B cell (primary cell): ENCODE results near the gene PRSS33. TPM values are rescaled to one million over a fixed set of nuclear protein-coding genes. Genes with fewer than 3 reads are reported as not detected.

Experiments
- ATAC-seq: fragments of 200-7000 bp; cut with Tn5 transposase; one replicate; pipeline ENCODE4 v1.10.0; 2021; ENCODE audit warnings: low read depth, mild to moderate bottlenecking, moderate number of reproducible peaks, moderate library complexity
- CTCF ChIA-PET: fragments of 350-600 bp; sonication (Branson Sonifier 250); formaldehyde crosslinking; loops from one replicate; lab custom pipeline; 2021; ENCODE audit warnings: antibody characterized with exemption, inconsistent platforms; lab: Charles Lee
- POLR2A ChIA-PET: fragments of 350-600 bp; sonication (Branson Sonifier 250); formaldehyde crosslinking; loops from one replicate; lab custom pipeline; 2021; ENCODE audit warnings: antibody characterized with exemption; lab: Charles Lee
- DNase-seq: peaks from one replicate; pipeline ENCODE4 v3.0.0; 2013
- H2AFZ ChIP-seq: 2 replicates; pipeline ENCODE4 v1.6.1; 2012; ENCODE audit warnings: mild to moderate bottlenecking, low read depth, low read length; ENCODE audit not compliant: insufficient read depth, poor library complexity, severe bottlenecking
- H3K27ac ChIP-seq, 2 donors: 1 replicate in 1 of 2; 2 replicates in 1 of 2; pipeline ENCODE4 v1.5.1; 2012 to 2013; ENCODE audit warnings: low read length in 2 of 2, mild to moderate bottlenecking in 2 of 2, moderate library complexity in 1 of 2
- H3K27me3 ChIP-seq, 4 experiments: fragments of 200-600 bp in 1 of 4; sonication (generic) in 1 of 4; replicated peaks in 1 of 4; 1 replicate in 2 of 4; 2 replicates in 2 of 4; pipeline versions ENCODE4 v1.6.1 to v1.7.0; 2013 to 2016; ENCODE audit warnings: low read length in 3 of 4, mild to moderate bottlenecking in 2 of 4, mixed read lengths in 1 of 4, moderate library complexity in 1 of 4; ENCODE audit not compliant: insufficient read depth in 4 of 4, control insufficient read depth in 3 of 4; ENCODE audit errors: control extremely low read depth in 1 of 4
- H3K36me3 ChIP-seq, 2 experiments: replicated peaks in 1 of 2; 1 replicate in 1 of 2; 2 replicates in 1 of 2; pipeline versions ENCODE4 v1.6.1 to v1.7.1; 2013; ENCODE audit warnings: low read length in 1 of 2; ENCODE audit not compliant: insufficient read depth in 2 of 2, control insufficient read depth in 1 of 2; ENCODE audit errors: control extremely low read depth in 1 of 2, extremely low read depth in 1 of 2
- H3K4me1 ChIP-seq, 2 donors: fragments of 200-600 bp in 1 of 2; sonication (generic) in 1 of 2; 1 replicate in 1 of 2; 2 replicates in 1 of 2; pipeline versions ENCODE4 v1.5.1 to v1.6.1; 2013 to 2017; ENCODE audit warnings: low read length in 2 of 2; ENCODE audit not compliant: control insufficient read depth in 2 of 2, insufficient read depth in 2 of 2
- H3K4me2 ChIP-seq: replicated peaks from 2 replicates; pipeline ENCODE3; 2012; ENCODE audit warnings: mild to moderate bottlenecking, low read depth, low read length; ENCODE audit not compliant: poor library complexity, severe bottlenecking
- H3K4me3 ChIP-seq, 5 experiments: fragments of 200-600 bp in 1 of 5; sonication (generic) in 1 of 5; 1 replicate in 3 of 5; 2 replicates in 2 of 5; pipeline versions ENCODE4 v1.5.1 to v1.7.0; 2011 to 2016; ENCODE audit warnings: low read length in 4 of 5, mild to moderate bottlenecking in 4 of 5, low read depth in 2 of 5, control low read depth in 1 of 5, moderate library complexity in 1 of 5; ENCODE audit not compliant: insufficient read depth in 1 of 5; ENCODE audit errors: control extremely low read depth in 1 of 5, extremely low read depth in 1 of 5
- H3K79me2 ChIP-seq: fragments of 200-600 bp; sonication (generic); one replicate; pipeline ENCODE4 v1.6.0; 2016; ENCODE audit warnings: low read length; ENCODE audit not compliant: control insufficient read depth, insufficient read depth
- H3K9ac ChIP-seq: fragments of 200-600 bp; sonication (generic); 2 replicates; pipeline ENCODE4 v1.6.1; 2017; ENCODE audit warnings: mild to moderate bottlenecking, low read length, moderate library complexity
- H3K9me3 ChIP-seq, 3 donors: one replicate each; pipeline versions ENCODE4 v1.6.1 to v1.7.1; 2013; ENCODE audit warnings: low read length in 2 of 3; ENCODE audit not compliant: control insufficient read depth in 2 of 3, insufficient read depth in 1 of 3; ENCODE audit errors: control extremely low read depth in 1 of 3
- H4K20me1 ChIP-seq: 2 replicates; pipeline ENCODE4 v1.6.0; 2012; ENCODE audit warnings: mild to moderate bottlenecking, low read length; ENCODE audit not compliant: insufficient read depth, control insufficient read depth, poor library complexity, severe bottlenecking
- H3K27ac Mint-ChIP-seq: one replicate; pipeline ENCODE4 v1.8.0; 2021; ENCODE audit warnings: mixed read lengths
- H3K27me3 Mint-ChIP-seq: one replicate; pipeline ENCODE4 v1.8.0; 2021; ENCODE audit warnings: mixed read lengths
- H3K4me1 Mint-ChIP-seq: one replicate; pipeline ENCODE4 v1.8.0; 2021; ENCODE audit warnings: mixed read lengths
- H3K4me3 Mint-ChIP-seq: one replicate; pipeline ENCODE4 v1.8.0; 2021; ENCODE audit warnings: mixed read lengths
- H3K9me3 Mint-ChIP-seq: one replicate; pipeline ENCODE4 v1.8.0; 2022; ENCODE audit warnings: mixed read lengths; ENCODE audit not compliant: insufficient read depth
- EZH2 ChIP-seq: IDR thresholded peaks from 2 replicates; pipeline ENCODE4 v1.6.1; 2012; ENCODE audit warnings: borderline replicate concordance, low read depth, mild to moderate bottlenecking, moderate library complexity, low read length; ENCODE audit not compliant: insufficient read depth, poor library complexity, severe bottlenecking
- WGBS: methylation state at CpG from one replicate; pipeline ENCODE4 v1.1.5; 2013; ENCODE audit warnings: missing lambda C conversion rate; ENCODE audit not compliant: insufficient coverage; 5-methylcytosine and 5-hydroxymethylcytosine counted together
- intact Hi-C: fragments of 100-400 bp; cut with micrococcal nuclease; formaldehyde crosslinking; loops from one replicate; pipeline ENCODE4 v1.10.0; 2022
- polyA plus RNA-seq: library from polyadenylated mRNA; depleted of rRNA; stranded (reverse); fragments of >200 nt; gene quantifications from 2 replicates; pipeline ENCODE4 v1.2.3, GENCODE V29; 2012
- total RNA-seq, 2 donors: library from RNA; stranded (reverse); fragments of 120-200 nt in 1 of 2; gene quantifications; 1 replicate in 1 of 2; 2 replicates in 1 of 2; pipeline versions ENCODE4 v1.2.3 to v1.2.4, GENCODE V29; 2013 to 2022
- TF ChIP-seq, protein P1 (sequence below): fragments of 200-600 bp; IDR thresholded peaks from one replicate; pipeline ENCODE4 v1.8.0; 2022; ENCODE audit warnings: antibody characterized with exemption, mild to moderate bottlenecking

The PRSS33 gene
- total and polyA plus RNA-seq, 2 donors (not counting 1 experiment from before 2014, with no cell fraction given) = not detected

DNA sequence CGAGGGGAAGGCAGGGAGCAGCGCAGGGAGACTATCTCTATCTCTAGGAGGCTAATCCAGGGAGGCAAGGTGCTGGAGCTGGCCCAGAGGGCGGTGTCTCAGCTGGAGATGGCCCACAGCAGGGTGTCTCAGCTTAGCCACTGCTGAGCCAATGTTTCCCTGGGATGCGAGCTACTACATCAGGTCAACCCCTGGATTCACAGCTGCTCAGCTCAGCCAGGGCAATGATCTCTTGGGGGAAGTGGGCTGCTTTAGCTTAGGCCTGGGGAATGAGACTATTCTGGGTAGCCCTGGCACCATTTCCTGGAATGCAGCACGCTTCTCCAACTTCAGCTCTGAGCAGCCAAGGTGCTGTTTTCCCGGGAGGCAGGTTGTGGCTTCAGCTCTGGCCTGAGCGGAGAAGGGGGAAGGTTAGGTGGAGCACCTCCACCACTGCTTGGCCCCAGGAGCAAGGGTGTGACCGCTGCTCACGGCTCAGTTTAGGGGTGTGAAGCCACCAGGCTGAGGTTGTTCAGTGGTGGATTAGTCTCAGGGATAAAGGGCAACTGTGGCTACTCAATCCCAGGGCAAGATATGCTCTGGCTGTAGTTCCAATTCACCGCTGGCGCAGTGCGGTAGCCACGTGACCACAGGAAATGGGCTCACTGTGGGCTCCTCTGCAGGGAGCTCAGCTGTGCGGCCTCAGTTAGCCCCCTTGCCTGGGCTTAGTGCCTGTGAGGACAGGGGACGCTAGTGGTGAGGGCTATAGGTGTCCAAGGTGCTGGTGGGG is 24.5 kb upstream of the PRSS33 start:
- no peaks in the 10 kb centered on the region for H3K36me3 ChIP-seq
- H3K27me3 Mint-ChIP-seq = peaks cover 37% of the 10 kb centered on the region
- peaks cover 5% of the 10 kb centered on the region for H3K9me3 Mint-ChIP-seq
- H3K79me2 ChIP-seq = no peaks in the 10 kb centered on the region
- H3K27me3 ChIP-seq = peaks cover 0 to 12% (median 2%) of the 10 kb centered on the region in 4 experiments
- H2AFZ ChIP-seq = no peak overlapping the region
- 78% methylated on average over 14 of the region's 15 CpGs for WGBS
- no peaks in the 10 kb centered on the region for H3K4me1 Mint-ChIP-seq
- DNase-seq (no peak), ATAC-seq (no peak)
- TF ChIP-seq EZH2 = no peak
- TF ChIP-seq, protein P1, sequence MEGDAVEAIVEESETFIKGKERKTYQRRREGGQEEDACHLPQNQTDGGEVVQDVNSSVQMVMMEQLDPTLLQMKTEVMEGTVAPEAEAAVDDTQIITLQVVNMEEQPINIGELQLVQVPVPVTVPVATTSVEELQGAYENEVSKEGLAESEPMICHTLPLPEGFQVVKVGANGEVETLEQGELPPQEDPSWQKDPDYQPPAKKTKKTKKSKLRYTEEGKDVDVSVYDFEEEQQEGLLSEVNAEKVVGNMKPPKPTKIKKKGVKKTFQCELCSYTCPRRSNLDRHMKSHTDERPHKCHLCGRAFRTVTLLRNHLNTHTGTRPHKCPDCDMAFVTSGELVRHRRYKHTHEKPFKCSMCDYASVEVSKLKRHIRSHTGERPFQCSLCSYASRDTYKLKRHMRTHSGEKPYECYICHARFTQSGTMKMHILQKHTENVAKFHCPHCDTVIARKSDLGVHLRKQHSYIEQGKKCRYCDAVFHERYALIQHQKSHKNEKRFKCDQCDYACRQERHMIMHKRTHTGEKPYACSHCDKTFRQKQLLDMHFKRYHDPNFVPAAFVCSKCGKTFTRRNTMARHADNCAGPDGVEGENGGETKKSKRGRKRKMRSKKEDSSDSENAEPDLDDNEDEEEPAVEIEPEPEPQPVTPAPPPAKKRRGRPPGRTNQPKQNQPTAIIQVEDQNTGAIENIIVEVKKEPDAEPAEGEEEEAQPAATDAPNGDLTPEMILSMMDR = no peak
- POLR2A ChIA-PET = no interaction called here
- H3K4me2 ChIP-seq = no peak overlapping the region
- no peak overlapping the region for H3K27ac ChIP-seq
- CTCF ChIA-PET = interaction anchor here (1.5 kb wide), 1 partner anchor 12 kb away, joined by 3 read pairs; no protein-coding TSS in a partner anchor
- no peaks in the 10 kb centered on the region for H3K9me3 ChIP-seq
- no peak overlapping the region for H3K27ac Mint-ChIP-seq
- H3K4me1 ChIP-seq = no peaks in the 10 kb centered on the region
- H3K4me3 Mint-ChIP-seq = no peak overlapping the region
- H3K4me3 ChIP-seq = no peak overlapping the region
- no peaks in the 10 kb centered on the region for H4K20me1 ChIP-seq
- intact Hi-C loops = no loop called here
- H3K9ac ChIP-seq = no peak overlapping the region

DNA sequence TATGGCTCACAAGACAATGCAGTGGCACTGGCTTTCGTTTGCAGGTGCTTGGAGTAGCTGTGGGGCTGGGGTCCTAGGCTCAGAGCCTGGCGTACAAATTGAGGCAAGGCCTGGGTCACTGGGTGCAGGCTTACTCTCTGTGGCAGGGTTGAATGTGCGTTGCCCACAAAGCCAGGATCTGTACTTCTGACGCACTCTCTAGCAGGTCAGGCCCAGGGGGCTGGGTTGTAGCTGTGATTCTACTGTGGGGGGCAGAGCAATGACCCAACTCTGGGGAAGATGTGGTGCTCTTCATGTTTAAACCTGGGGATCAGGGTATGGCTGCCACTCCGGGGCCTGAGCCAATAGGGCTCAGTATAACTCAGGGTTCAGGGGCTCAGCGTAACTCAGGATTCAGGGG is 23.3 kb upstream of the PRSS33 start:
- H3K4me3 Mint-ChIP-seq = no peak overlapping the region
- no peak overlapping the region for H3K27ac Mint-ChIP-seq
- 75% methylated on average over 6 of the region's 6 CpGs for WGBS
- intact Hi-C loops = no loop called here
- Histone ChIP-seq H3K79me2 (no peaks in the 10 kb centered on the region), H3K4me2 (no peak overlapping the region), H2AFZ (no peak overlapping the region), H4K20me1 (no peaks in the 10 kb centered on the region), H3K4me1 (no peaks in the 10 kb centered on the region), H3K36me3 (no peaks in the 10 kb centered on the region), H3K9me3 (no peaks in the 10 kb centered on the region), H3K27me3 (peaks cover 0 to 14% (median 2%) of the 10 kb centered on the region in 4 experiments), H3K9ac (no peak overlapping the region), H3K4me3 (no peak overlapping the region), H3K27ac (no peak overlapping the region)
- H3K4me1 Mint-ChIP-seq = no peaks in the 10 kb centered on the region
- H3K9me3 Mint-ChIP-seq = peaks cover 5% of the 10 kb centered on the region
- H3K27me3 Mint-ChIP-seq = peaks cover 46% of the 10 kb centered on the region
- DNase-seq (no peak), ATAC-seq (no peak)
- TF ChIP-seq, protein P1 = no peak
- no peak for TF ChIP-seq EZH2
- ChIA-PET CTCF (interaction anchor here (0.7 to 1.5 kb wide), 2 partner anchors 13 to 1517 kb away, joined by 3 to 5 read pairs; no protein-coding TSS in a partner anchor), POLR2A (no interaction called here)
